HG03108 (cell line): ENCODE measurements around the gene ZNF346.

Experiments used
- ATAC-seq: cut with Tn5 transposase; IDR thresholded peaks from one replicate; pipeline ENCODE4 v1.9.1; 2021; ENCODE audit warnings: moderate library complexity; ENCODE audit not compliant: unreplicated experiment

Gene ZNF346

GRCh38 chr5:177112589-177113220 is 90.2 kb downstream of the ZNF346 start:
- ATAC-seq = no peak

GRCh38 chr5:177113566-177114424 is 91.3 kb downstream of the ZNF346 start:
- ATAC-seq = no peak

- ATAC-seq = no peak
Measured at GRCh38 chr5:177116631-177117373, 94.3 kb downstream of the ZNF346 start.

- no peak for ATAC-seq
Measured at GRCh38 chr5:177117441-177118045, 95.0 kb downstream of the ZNF346 start.

GRCh38 chr5:177122566-177122965 is 100.1 kb downstream of the ZNF346 start:
- ATAC-seq = no peak

GRCh38 chr5:177123789-177124485 is 101.4 kb downstream of the ZNF346 start:
- ATAC-seq = peak; percentile 30

GRCh38 chr5:177124486-177124991 is 102.0 kb downstream of the ZNF346 start:
- peak; percentile 61 for ATAC-seq

- no peak for ATAC-seq
Measured at GRCh38 chr5:177126771-177127170, 104.3 kb downstream of the ZNF346 start.

- no peak for ATAC-seq
Measured at GRCh38 chr5:177128551-177128981, 106.1 kb downstream of the ZNF346 start.

- ATAC-seq = no peak
Measured at GRCh38 chr5:177130211-177131018, 107.9 kb downstream of the ZNF346 start.
